ENCODE measurements around the gene CELF2.
"Not testable (repeated sequence)": the region's sequence is repeated elsewhere in the genome, so short reads cannot be mapped to it uniquely, and the experiment has no call there.

The CELF2 gene

DNA sequence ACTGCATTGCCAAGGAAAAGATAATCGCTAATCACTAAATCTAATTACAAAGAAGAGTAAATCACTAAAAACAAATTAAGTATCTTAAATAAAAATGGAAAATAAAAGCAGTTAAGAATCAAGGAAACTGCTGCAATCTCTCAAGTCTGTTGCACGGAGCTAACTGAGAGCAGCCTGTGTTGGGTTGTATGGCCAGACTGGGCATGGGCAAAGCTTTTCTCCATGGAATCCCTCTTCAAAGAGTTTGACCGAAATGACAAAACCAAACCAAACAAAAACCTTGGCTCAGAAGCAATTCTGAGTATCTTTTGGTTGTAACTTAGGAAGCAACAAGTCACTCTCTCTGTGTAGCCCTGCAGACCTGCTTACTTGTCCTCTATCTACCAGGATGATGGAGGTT, 78.8 kb downstream of the CELF2 start:
- no peak for DNase-seq (ENCODE audit: low read depth, low spot score)

DNA sequence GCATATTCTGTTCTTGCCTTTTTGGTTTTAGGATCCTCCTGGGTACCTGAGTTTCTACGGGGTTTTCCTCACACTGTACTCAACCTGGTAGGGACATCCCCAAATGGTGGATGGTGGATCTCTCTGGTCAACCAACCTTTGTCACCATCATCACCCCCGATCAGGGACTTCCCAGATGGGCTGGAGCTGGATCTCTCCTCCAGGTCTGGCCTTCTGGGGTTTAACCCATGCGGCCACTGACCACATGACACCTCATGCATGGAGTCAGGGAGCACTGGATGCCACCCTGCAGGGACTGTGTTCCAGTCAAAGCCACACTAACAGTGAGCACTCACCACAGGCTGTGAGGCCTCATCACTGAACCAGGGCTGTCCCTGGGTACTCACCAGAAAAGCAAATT, 80.0 kb downstream of the CELF2 start:
- DNase-seq (ENCODE audit: low read depth, low spot score): no peak

DNA sequence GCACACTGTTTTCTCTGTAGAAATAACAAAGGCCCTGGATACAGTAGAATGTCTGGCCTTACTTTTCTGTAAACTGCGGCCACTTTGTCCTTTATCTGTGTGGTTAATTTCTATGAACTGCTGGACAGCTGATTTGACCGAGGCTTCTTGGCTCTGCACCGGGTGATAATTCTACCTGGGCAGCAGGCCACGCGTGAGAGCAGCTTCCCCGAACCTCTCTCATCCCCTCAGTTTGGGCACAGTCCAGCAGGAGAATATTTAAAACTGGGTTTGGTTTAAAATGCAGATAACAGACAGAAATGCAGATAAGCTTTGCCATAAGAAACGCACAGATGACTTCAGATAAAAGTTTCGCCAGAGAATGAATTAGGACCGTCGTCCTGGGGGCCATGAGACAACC, 81.0 kb downstream of the CELF2 start:
- no peak for DNase-seq (ENCODE audit: low read depth, low spot score)

DNA sequence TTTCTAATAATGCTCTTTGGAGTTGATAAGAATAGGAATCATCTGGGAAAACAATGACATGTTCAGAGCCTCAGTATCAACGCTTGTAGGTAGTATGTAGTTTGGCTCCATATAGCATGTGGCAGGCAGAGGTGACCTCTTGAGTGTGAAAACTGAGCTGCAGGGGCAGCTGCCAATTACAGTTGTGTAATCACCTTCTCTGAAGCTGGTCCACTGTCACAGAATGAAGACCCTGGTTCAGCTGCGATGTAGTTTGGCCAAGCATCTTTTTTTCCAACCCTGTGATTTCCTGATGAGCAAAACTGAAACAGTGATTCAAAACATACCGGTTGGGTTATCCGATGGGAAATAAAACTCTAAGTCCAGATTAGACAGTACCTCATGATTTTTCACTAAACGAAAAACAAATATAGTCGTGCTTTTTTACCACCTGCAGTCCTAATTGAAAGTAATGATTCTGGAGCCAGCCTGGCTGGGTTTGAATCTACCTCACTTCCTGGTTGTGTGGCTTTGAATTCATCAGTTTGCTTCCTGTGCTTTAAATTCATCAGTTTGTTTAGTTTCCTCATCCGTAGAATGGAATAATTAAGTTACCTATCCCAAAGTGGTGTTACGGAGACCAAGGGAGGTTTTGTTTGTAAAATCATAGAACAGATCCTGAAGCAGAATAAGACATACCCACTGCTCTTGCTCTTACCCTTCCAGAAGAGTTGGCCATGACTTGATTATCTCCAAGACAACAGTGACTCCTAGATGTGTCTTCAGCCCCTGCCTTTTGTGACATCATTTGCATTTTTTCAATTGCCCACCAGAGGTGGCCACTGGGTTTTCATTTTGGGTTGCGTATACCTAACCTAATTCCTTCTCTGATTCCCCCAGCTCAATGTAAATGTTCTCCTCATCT, 87.4 kb downstream of the CELF2 start:
- DNase-seq (ENCODE audit: low read depth, low spot score): no peak

DNA sequence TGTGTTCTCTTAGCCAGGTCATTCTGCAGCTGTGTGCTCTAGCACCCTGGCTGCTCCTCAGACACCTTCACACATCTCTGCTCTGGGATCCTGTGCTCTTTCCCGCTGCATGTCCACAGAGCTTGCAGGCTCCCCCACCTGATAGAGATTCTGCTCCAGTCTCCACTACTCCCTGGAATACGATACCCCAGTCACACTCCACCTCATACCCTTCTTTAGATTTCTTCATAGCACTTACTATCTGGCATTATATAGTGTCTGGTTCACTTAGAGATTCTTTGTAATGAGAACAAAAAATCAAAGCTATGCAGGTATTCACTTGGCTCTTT, 88.0 kb downstream of the CELF2 start:
- DNase-seq (ENCODE audit: low read depth, low spot score): no peak

DNA sequence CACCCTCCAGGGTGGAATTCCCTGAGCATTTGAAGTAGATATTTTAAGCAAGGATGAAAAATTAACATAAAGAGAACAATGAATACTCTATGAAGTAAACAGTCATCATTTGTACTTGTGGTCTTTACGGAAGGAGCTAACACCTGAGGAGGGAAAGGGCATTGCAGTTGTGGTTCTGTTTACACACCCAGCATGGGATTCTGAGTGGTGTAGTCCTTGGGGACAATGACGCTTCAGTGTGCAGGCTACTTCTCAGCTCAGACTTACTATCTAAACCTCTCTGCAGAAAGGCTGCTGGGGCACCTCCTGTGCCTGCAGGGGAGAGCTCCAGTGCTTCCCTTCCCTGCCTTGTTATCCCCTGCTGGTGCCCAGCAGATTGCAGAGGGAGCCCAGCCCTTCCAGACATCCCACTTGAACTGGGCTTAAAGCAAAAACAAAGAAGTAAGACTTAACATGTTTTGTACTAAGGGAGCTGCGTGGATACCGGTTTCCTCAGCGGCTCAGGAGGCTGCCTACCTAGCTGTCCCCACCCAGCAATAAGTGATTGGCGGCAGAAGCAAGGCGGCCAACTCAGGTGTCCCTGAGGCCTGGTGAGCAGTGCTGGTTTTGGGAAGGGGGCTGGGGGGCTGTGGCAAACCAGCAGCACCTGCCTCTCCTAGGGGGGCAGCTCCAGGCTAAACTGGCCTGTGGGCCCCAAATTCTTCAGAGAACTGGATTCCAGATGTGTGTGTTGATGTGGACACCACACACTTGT, 89.1 kb downstream of the CELF2 start:
- DNase-seq (ENCODE audit: low read depth, low spot score): no peak

DNA sequence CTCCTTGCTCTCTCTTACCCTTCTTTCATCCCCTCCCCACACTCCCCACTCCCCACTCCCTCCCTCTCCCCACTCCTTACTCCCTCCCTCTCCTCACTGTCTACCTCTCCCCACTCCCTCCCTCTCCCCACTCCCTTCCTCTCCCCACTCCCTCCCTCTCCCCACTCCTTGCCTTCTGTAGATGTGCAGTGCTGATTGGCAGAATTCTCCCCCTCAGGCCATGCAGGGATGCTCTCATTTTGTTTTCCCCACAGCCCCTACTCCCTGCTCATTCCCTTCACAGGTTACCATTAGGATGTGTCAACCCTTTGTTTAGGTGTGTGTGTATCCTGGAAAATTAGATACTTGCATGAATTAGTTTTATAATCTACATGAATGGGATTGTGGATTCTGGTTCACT, 90.3 kb downstream of the CELF2 start:
- DNase-seq (ENCODE audit: low read depth, low spot score): no peak

DNA sequence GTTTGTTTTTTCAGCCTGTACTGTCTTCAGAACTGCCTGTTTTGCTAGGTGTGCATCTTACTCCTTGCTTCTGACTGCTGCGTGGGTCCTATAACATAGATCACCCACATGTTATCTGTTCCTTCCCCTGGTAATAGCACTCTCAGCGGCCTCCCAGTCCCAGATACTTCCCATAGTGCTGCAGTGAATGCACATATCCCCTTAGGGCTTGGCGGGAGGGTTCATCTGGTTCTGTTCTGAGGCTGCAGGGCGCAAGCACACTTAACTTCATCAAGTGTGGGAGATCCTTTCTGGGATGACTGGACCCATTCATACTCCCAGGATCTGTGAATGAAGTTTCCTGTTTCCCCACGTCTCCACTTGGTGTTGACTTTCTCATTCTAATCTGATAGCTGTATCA, 90.7 kb downstream of the CELF2 start:
- no peak for DNase-seq (ENCODE audit: low read depth, low spot score)

DNA sequence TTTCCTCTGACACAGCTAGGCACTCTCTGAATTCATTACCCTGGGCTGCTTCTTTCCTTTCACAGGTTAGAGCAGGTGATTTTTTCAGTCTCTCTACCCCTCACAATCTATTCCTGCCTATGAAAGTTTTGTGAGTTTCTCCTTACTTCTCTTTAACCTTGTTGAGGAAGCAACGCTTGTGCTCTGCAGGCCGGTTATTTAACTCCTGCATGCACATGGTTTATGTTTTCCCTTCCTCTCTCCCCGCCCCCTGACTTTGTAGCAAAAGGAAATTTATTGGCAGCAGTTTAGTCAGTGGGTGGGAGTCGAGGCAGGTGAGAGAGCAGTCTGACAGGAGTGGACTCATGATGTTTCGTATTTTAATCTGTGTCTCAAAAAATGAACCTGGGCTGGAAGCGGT, 91.9 kb downstream of the CELF2 start:
- DNase-seq (ENCODE audit: low read depth, low spot score): no peak

DNA sequence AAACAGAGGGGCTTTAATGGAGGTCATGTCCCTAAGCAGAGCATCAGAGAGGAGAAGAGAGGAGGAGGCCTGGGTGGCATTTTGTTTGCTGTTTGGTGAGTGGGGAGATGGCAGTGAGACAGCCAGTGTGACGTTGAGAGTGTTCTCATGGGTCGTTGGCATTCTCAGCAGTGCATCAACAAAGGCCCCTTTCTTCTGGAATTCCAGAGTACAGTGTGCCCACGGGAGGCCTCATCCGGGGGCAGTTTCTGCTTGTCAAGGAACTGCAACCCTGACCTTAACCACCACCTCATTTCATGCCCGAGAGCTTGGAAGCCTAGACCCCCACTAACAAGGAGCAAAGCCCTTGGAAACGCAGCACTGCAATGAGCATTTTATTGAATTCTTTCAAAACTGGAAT, 92.9 kb downstream of the CELF2 start:
- no peak for DNase-seq (ENCODE audit: low read depth, low spot score)

DNA sequence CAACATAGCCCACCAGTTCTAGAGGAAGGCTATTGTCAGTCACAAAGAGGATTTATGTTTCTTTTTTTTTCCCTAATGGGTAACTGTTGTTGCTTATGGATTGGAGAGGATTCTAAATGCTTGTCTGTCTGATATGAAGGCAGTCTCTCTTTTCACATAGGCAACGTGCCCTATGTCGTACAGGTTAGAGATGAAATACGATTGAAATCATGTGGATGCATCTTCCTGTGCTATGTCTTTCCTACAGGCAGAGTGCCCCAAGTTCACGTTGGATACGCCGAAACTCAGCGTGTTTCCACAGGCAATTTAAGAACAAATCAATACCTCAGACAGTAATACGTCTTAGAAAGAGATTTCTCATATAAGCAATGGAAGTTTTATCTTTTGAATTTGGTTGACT, 93.8 kb downstream of the CELF2 start:
- no peak for DNase-seq (ENCODE audit: low read depth, low spot score)

DNA sequence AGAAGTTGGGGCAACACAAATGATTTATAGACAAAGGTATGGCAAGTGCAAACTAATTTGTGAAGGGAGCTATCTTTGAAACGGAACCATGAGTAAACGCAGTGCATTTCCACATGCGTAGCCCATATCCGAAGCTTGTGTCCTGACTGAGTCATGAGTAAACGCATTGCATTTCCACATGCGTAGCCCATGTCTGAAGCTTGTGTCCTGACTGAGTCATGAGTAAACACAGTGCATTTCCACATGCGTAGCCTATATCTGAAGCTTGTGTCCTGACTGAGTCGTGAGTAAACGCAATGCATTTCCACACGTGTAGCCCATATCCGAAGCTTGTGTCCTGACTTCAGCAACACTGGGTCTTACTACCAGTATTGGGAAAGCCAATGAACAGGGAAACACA, 95.0 kb downstream of the CELF2 start:
- no peak for DNase-seq (ENCODE audit: low read depth, low spot score)

DNA sequence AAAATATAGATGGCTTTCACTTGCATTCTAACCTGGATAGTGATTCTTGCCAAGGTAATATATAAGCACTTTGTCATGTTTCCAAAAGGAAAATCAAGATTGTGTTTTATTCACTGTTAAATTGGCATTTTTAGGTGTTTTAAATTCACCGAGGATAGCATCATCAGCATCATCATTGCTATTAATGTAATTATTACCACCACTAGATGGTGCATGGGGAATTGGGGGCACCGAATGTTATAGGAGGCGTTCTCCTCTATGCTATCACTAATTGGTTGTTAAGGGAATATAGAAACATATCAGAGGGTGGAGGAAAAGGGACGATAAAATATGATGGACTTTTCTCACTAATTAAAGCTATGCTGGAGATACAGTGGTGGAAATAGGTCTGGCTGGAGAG, 95.5 kb downstream of the CELF2 start:
- DNase-seq (ENCODE audit: low read depth, low spot score): no peak

DNA sequence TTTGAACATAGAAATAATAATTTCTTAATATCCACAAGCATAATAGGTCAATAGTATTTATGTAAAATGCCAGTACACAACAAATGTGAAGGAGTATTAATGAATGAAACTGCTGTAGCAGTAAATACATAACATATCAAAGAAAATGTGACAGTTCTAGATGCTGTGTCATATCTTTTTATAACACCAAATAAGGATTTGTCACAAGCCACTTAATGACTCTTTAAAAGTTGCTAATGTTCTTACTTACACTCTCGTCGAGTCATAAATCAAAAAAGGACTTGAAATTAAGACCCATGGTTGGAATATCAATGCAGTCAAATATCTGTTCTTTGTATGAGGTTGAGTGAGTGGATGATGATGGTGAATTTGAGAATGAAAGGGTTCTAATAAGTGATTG, 96.6 kb downstream of the CELF2 start:
- no peak for DNase-seq (ENCODE audit: low read depth, low spot score)

DNA sequence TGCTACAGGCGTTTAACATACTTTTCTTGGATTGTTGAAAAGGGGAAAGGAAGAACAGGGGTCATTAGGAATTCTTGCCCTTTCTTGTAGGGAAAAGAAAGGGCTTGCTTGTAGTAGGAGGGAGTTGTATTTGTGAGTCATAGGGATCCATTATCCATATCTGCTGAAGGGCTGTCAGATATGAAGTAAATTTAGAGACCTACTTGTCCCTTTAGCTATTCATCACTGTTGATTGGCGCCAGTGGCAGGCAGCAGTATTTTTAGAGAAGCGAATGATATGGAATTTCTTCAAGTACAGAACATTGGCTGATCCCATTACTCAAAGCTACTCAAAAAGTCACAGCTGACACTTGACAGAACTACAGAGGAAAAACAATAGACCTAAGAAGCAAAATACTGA, 97.7 kb downstream of the CELF2 start:
- DNase-seq (ENCODE audit: low read depth, low spot score): no peak

DNA sequence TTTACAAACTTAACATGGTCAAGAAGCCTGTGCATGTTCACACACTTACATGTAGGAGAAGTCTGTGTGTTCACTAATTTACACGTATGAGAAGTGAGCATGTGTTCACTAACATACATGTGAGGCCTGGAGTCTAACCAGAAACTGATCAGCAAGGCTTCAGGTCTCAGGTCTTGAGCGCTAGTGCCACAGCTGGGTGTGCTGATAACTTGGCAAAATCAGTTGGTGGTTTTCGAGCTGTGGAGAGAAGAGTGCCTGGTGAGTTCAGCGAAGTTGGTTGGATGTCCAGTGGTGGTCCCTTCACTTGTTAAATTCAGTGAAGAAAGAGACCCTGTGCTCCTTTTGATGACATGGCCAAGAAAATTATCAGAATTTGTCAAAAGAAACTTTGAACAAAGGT, 98.7 kb downstream of the CELF2 start:
- DNase-seq (ENCODE audit: low read depth, low spot score): no peak

DNA sequence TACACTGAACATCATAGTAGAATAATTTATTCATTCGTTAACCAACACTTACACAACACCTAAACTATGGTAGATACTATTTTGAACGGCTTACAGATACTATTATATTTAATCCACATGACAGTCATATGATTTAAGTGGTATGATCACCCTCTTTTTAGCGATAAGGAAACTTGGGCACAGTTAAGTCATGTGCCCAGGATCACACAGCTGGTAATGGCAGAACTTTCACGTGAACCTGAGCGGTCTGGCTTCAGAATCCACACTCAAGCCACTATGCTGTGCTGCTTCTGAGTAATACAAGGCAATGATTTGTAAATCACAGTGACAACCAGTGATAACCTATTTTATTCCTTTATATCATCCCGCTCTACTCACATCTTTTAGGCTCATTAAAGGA, 99.1 kb downstream of the CELF2 start:
- no peak for DNase-seq (ENCODE audit: low read depth, low spot score)

DNA sequence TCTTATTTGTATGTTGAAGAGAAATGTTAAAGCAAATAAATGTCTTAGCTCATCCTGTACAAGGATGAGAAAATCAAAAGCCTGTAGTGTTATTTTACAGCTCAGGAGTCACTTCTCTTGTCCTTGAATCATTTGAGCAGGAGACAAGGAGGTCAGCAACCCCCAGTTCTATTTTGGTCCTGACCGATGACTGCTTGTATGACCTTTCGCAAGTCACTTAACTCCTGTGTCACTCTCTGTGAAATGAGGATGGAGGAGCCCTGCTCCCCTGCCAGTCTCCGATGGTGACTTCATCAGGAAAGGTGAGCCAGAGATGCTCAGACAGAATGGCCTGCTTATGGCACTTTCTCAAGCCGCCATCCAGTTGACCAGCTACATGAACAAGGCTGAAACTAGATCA, 101.0 kb downstream of the CELF2 start:
- DNase-seq (ENCODE audit: low read depth, low spot score): no peak

DNA sequence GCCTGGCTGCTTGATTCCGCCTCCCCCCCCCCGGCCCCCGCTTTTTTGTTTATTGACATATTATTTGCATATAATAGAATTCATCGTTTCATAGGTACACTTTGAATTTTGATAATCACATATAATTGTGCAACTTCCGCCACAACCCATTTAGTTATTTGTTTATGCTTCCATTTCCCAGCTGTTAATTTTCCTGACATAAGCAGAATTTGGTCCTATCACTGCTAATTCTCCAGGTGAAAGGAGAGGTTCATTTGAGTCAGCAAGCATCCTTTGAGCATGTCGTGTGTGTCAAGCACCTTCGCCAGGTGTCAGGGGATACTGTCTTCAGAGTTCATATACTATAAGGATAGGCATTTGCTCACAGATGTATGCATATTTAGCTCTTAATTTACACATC, 102.2 kb downstream of the CELF2 start:
- no peak for DNase-seq (ENCODE audit: low read depth, low spot score)

DNA sequence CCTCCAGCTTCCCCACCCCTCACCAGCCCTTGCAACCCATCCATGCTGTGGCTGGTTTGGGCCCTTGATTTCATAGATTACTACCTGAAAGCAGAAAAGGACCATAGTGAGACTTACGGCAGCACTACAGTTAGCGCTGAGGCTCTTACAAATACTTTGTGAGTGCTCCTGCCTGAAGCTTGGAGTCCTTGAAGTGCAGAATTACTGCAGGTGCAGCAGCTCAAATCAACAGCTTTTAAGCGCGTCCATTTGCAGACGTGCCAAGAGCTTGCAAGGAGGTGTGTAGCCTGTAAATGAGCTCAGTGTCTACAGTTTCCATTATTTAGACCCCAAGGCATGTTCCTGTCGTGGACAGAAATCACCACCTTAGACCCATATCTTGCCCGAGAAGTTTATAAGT, 103.0 kb downstream of the CELF2 start:
- no peak for DNase-seq (ENCODE audit: low read depth, low spot score)

DNA sequence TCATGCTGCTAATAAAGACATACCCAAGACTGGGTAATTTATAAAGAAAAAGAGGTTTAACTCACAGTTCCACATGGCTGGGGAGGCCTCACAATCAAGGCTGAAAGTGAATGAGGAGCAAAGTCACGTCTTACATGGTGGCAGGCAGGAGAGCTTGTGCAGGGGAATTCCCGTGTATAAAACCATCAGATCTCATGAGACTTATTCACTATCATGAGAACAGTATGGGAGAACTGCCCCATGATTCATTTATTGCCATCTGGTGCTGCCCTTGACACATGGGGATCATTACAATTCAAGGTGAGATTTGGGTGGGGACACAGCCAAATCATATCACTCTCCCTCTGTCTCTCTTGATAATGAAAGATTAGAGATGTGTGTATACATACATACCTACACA, 106.2 kb downstream of the CELF2 start:
- not testable (repeated sequence) for DNase-seq (ENCODE audit: low read depth, low spot score)

DNA sequence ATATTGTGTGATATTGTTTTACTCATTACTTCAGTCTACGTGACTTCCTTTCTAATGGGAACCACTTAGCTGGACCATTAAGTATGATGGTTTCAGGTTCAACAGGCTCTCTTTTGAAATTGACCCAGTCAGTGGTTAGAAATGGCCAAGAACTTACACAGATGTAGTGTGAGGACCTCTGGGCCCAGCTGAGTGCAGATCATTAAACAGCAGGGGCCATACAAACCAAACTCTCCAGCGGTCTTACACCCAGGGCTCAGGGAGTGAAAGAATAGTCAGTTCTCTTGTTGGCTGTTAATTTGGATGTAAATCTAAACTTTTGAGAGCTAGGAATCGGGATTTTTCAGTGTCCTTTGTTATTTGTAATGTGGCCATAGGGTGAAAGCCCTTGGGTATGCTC, 107.3 kb downstream of the CELF2 start:
- DNase-seq (ENCODE audit: low read depth, low spot score): no peak

DNA sequence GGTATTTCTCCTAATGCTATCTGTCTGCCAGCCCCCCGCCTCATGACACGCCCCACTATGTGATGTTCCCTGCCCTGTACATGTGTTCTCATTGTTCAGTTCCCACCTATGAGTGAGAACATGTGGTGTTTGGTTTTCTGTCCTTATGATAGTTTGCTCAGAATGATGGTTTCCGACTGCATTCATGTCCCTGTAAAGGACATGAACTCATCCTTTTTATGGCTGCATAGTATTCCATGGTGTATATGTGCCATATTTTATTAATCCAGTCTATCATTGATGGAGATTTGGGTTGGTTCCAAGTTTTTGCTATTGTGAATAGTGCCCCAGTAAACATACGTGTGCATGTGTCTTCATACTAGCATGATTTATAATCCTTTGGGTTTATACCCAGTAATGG, 109.3 kb downstream of the CELF2 start:
- not testable (repeated sequence) for DNase-seq (ENCODE audit: low read depth, low spot score)

Measured in brain pericyte (primary cell).